ENCODE results near the gene UBE2K.
A peak's percentile ranks its signal among the peaks of the same experiment; 100 is the strongest.
"Not testable (repeated sequence)": the region's sequence is repeated elsewhere in the genome, so short reads cannot be mapped to it uniquely, and the experiment has no call there.

Gene UBE2K

DNA sequence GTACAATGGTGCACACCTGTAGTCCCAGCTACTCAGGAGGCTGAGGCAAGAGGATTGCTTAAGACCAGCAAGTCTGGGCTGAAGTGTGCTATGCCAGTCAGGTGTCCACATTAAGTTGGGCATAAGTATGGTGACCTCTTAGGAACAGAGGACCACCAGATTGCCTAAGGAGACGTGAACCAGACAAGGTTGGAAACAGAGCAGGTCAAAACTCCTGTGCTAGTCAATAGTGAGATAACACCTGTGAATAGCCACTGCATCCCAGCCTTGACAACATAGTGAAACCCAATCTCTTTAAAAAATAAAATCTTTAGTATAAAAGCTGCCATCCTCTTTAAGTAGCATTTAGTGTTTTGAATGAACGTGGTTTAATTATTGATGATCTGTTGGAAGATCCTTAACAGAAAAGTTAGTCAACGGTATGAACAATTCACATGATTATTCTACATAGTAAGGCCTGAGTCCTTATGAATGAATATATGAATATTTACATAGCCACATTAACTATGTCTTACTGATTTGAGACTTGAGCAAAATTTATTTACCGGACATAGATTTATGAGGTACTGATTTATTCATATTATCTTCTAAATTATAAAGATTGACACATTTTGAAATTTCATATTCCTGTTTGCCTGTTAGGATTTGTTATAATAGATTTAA is 63.2 kb downstream of the UBE2K start:
- DNase-seq (ENCODE audit: low spot score): no peak
- TF ChIP-seq CTCF (IDR thresholded peaks at IDR 0.05; ENCODE audit: extremely low read depth, missing control alignments): no peak

GRCh38 chr4:39763714-39764572 is 66.0 kb downstream of the UBE2K start:
- peak; percentile 58 for DNase-seq (ENCODE audit: low spot score)
- TF ChIP-seq CTCF (IDR thresholded peaks at IDR 0.05; ENCODE audit: extremely low read depth, missing control alignments): no peak

DNA sequence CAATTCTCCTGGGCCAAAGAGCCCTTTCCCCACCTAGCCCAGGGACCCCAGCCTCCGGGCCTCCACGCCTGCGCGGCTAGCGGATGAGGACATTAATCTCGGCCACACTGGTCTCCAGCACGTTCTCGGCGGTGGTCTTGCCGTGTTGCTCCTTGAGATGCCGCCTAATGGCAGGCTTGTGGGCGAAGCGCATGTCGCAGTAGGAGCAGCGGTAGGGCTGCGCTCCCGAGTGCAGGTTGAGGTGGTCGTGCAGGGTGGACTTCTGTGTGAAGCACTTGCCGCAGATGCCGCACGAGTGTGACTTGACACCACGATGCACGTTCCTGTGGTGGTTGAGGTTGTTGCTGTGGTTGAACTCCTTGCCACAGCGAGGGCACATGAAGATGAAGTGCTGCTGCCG is 72.1 kb downstream of the UBE2K start:
- TF ChIP-seq CTCF (IDR thresholded peaks at IDR 0.05; ENCODE audit: extremely low read depth, missing control alignments): no peak
- DNase-seq (ENCODE audit: low spot score): no peak

DNA sequence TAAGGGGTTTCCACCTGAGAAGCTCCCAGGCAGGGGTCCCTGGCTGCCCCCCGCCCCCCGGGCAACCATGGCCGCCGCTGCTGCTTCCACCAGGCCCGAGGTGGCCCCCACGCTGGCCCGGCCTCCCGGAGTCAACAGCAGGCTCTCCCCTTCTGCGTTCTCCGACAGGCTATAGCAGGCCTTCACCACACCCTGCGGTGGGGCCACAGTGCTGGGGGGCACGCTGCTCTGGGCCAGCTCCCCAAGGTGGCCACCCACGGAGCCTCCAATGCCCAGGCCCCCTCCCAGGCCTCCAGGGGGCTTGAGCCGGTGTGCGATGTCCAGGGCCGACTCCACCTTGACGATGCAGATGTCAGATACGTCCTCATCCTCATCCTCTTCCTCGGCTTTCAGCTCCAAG is 72.5 kb downstream of the UBE2K start:
- TF ChIP-seq CTCF (IDR thresholded peaks at IDR 0.05; ENCODE audit: extremely low read depth, missing control alignments): no peak
- DNase-seq (ENCODE audit: low spot score): no peak

DNA sequence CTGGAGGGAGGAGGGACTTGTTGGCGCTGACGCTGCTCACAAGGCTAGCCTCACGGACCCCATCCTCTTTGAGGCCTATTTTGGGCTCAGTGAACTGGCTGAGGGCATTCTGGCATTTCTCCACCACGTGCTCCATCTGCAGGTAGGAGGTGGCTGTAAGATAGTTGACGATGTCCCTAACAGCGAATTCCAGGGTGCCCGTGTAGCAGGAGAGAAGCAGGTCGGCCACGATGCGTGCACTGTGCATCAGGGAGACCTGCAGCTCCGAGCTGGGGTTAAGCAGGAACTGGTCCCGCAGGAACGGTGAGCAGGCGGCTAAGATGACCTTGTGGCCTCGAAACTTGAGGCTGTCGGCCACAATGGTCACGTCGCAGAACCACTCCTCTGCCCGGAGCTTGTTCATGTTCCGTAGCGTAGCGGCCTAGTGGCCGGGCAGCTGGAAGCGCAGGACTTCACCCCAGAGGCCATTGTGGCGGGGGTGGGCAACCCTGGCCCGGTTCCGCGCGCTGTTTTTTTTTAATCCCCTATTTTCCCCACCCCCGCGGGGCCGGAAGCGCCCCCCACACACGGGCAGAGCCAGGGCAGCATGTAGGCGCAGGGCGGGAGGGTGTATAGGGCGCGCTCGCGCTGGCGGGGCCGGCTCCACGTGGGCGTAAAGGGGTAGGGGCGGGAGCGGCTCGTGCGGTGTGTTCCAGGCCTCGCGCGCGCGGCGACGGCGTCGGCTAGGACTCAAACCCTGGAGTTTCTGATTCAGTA is 73.2 kb downstream of the UBE2K start:
- no peak for TF ChIP-seq CTCF (IDR thresholded peaks at IDR 0.05; ENCODE audit: extremely low read depth, missing control alignments)
- DNase-seq (ENCODE audit: low spot score): peak; percentile 15

DNA sequence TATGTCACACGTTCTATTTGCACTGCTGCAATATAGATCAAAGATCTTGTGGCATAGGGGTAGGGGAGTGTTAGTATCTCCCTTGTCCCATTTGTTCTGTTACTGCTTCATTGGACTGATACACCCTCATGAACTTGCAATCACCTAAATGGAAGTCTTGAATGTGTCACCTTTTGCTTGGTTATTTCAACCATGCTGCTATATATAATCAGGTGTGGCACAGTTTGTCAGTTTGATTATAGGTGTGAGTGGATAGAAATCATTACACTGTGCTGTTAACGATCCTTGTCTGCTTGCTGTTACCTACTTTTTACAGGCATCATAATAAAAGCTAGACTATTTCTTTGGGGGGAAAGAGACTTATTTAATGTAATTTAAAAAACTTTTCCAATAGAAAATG is 84.1 kb downstream of the UBE2K start:
- not testable (repeated sequence) for DNase-seq (ENCODE audit: low spot score)

- TF ChIP-seq CTCF (IDR thresholded peaks at IDR 0.05; ENCODE audit: extremely low read depth, missing control alignments): no peak
- no peak for DNase-seq (ENCODE audit: low spot score)
These were observed 87.1 kb downstream of the UBE2K start for GRCh38 chr4:39785083-39785482.
